ENCODE results near the gene TAPBP.

GRCh38 chr6:33249732-33250630, 63.9 kb downstream of the TAPBP start:
- no peak for TF ChIP-seq SPI1 (IDR thresholded peaks at IDR 0.05; ENCODE audit: borderline replicate concordance, low read depth, low read length)
- TF ChIP-seq POLR2A (conservative IDR thresholded peaks at IDR 0.05) = no peak; the same call in 1 of the 2 replicates

Measured in K562 (cell line).